Aorta (tissue), 5 donors: ENCODE measurements around the gene NAT14. TPM values are rescaled to one million over a fixed set of nuclear protein-coding genes. Genes with fewer than 3 reads are reported as not detected.
A peak's percentile ranks its signal among the peaks of the same experiment; 100 is the strongest.

Source experiments
- ATAC-seq: fragments of 200-7000 bp; cut with Tn5 transposase; one replicate; pipeline ENCODE4 v1.9.1; 2022; ENCODE audit warnings: moderate library complexity; ENCODE audit not compliant: low FRiP score
- DNase-seq, 2 donors: peaks; one replicate each; pipeline ENCODE4 v3.0.0-alpha.2; 2020
- H3K27ac ChIP-seq, 2 donors: one replicate each; pipeline ENCODE4 v1.5.1; 2013; ENCODE audit warnings: low read length in 2 of 2, mild to moderate bottlenecking in 2 of 2, moderate library complexity in 2 of 2, control low read depth in 1 of 2, inconsistent platforms in 1 of 2, low read depth in 1 of 2
- H3K27me3 ChIP-seq, 2 donors: one replicate each; pipeline ENCODE4 v1.6.1; 2013; ENCODE audit warnings: control low read depth in 1 of 2, low read length in 1 of 2, mild to moderate bottlenecking in 1 of 2, moderate library complexity in 1 of 2; ENCODE audit not compliant: insufficient read depth in 2 of 2, control insufficient read depth in 1 of 2
- H3K36me3 ChIP-seq, 2 donors: one replicate each; pipeline ENCODE4 v1.6.1; 2013; ENCODE audit warnings: control low read depth in 1 of 2, low read length in 1 of 2, mild to moderate bottlenecking in 1 of 2; ENCODE audit not compliant: insufficient read depth in 2 of 2, control insufficient read depth in 1 of 2
- H3K4me1 ChIP-seq, 2 donors: one replicate each; pipeline ENCODE4 v1.6.1; 2013; ENCODE audit warnings: low read length in 2 of 2, control low read depth in 1 of 2, mild to moderate bottlenecking in 1 of 2, moderate library complexity in 1 of 2; ENCODE audit not compliant: insufficient read depth in 2 of 2, control insufficient read depth in 1 of 2
- H3K4me3 ChIP-seq, 2 donors: one replicate each; pipeline ENCODE4 v1.5.1; 2013; ENCODE audit warnings: low read length in 2 of 2, control low read depth in 1 of 2, mild to moderate bottlenecking in 1 of 2
- H3K9me3 ChIP-seq: one replicate; pipeline ENCODE4 v1.6.1; 2013; ENCODE audit warnings: mild to moderate bottlenecking, low read length; ENCODE audit not compliant: control insufficient read depth
- WGBS, 2 donors: extraction: QIAGEN DNeasy Blood & Tissue Kit; methylation state at CpG; one replicate each; pipeline ENCODE4 v1.1.7; 2013; 5-methylcytosine and 5-hydroxymethylcytosine counted together
- intact Hi-C, 2 donors: fragments of 100-400 bp; cut with DNase I; formaldehyde crosslinking; loops; one replicate each; pipeline versions ENCODE4 v1.14.2 to v1.15.0; 2022
- polyA plus RNA-seq, 2 donors: library from polyadenylated mRNA; stranded (reverse); fragments of 200-250 nt; gene quantifications; one replicate each; pipeline ENCODE4 v1.2.3, GENCODE V29; 2013
- total RNA-seq, 2 donors: library from RNA; stranded (reverse); fragmentation: NEBNext Ultra II Directional; extraction: Animal tissue kit (Norgen Biotek cat#: 25700); gene quantifications; one replicate each; pipeline ENCODE4 v1.2.1, GENCODE V29; 2021
- donor health status: healthy with polysubstance abuse.
- donor health status: Bipolar disorder and iron deficiency.
- donor health status: DM: no; HTN: no; CAD: no.
- donor health status: DM: no; HTN: no; CAD: no.
- donor health status: DM: yes; HTN: yes; CAD: no.

NAT14 gene
- total and polyA plus RNA-seq, 4 donors = 3.1 to 19.2 (median 15.8) TPM

- H3K9me3 ChIP-seq = no peaks in the 10 kb centered on the region
- H3K27ac ChIP-seq = no peak overlapping the region
- H3K4me1 ChIP-seq = no peaks in the 10 kb centered on the region
- WGBS, 2 donors = 3% methylated on average over 48 to 57 of the region's 57 CpGs
- no peaks in the 10 kb centered on the region for H3K36me3 ChIP-seq
- no peak for DNase-seq
- ATAC-seq = no peak
- no peak overlapping the region for H3K4me3 ChIP-seq
- intact Hi-C loops = no loop called here
- H3K27me3 ChIP-seq = no peaks in the 10 kb centered on the region
Measured at GRCh38 chr19:55451965-55452748, 32.8 kb upstream of the NAT14 start.

GRCh38 chr19:55452749-55453346, 32.1 kb upstream of the NAT14 start:
- ATAC-seq = peak; percentile 70
- Histone ChIP-seq H3K4me1 (no peaks in the 10 kb centered on the region), H3K36me3 (no peaks in the 10 kb centered on the region), H3K27me3 (no peaks in the 10 kb centered on the region), H3K9me3 (no peaks in the 10 kb centered on the region), H3K27ac (no peak overlapping the region), H3K4me3 (no peak overlapping the region)
- peak in 1 of 2 donors; percentile 90 for DNase-seq
- intact Hi-C loops = no loop called here
- 12 to 15% methylated on average over 24 to 34 of the region's 34 CpGs for WGBS, 2 donors

GRCh38 chr19:55453511-55454260, 31.3 kb upstream of the NAT14 start:
- H3K4me3 ChIP-seq = no peak overlapping the region
- intact Hi-C loops = no loop called here
- H3K27ac ChIP-seq = no peak overlapping the region
- no peaks in the 10 kb centered on the region for H3K27me3 ChIP-seq
- no peaks in the 10 kb centered on the region for H3K36me3 ChIP-seq
- H3K4me1 ChIP-seq = no peaks in the 10 kb centered on the region
- ATAC-seq = no peak
- WGBS, 2 donors = 93% methylated on average over 12 of the region's 12 CpGs
- H3K9me3 ChIP-seq = no peaks in the 10 kb centered on the region
- DNase-seq = no peak

- Histone ChIP-seq H3K36me3 (no peaks in the 10 kb centered on the region), H3K4me3 (no peak overlapping the region), H3K4me1 (no peaks in the 10 kb centered on the region), H3K9me3 (no peaks in the 10 kb centered on the region), H3K27me3 (no peaks in the 10 kb centered on the region), H3K27ac (no peak overlapping the region)
- no peak for DNase-seq
- intact Hi-C loops = no loop called here
- no peak for ATAC-seq
- 80 to 85% methylated on average over 14 of the region's 14 CpGs for WGBS, 2 donors
Measured at GRCh38 chr19:55454787-55455243, 30.2 kb upstream of the NAT14 start.

- Histone ChIP-seq H3K4me3 (no peak overlapping the region), H3K9me3 (no peaks in the 10 kb centered on the region), H3K27me3 (no peaks in the 10 kb centered on the region), H3K4me1 (no peaks in the 10 kb centered on the region), H3K27ac (no peak overlapping the region), H3K36me3 (no peaks in the 10 kb centered on the region)
- intact Hi-C loops = no loop called here
- WGBS, 2 donors = 91% methylated on average over 11 of the region's 11 CpGs
- ATAC-seq (no peak), DNase-seq (no peak)
Measured at GRCh38 chr19:55455576-55456235, 29.3 kb upstream of the NAT14 start.

GRCh38 chr19:55456347-55456746, 28.6 kb upstream of the NAT14 start:
- 89 to 90% methylated on average over 14 of the region's 14 CpGs for WGBS, 2 donors
- ATAC-seq = no peak
- DNase-seq = no peak
- Histone ChIP-seq H3K36me3 (no peaks in the 10 kb centered on the region), H3K27ac (no peak overlapping the region), H3K9me3 (no peaks in the 10 kb centered on the region), H3K27me3 (no peaks in the 10 kb centered on the region), H3K4me3 (no peak overlapping the region), H3K4me1 (no peaks in the 10 kb centered on the region)
- intact Hi-C loops = no loop called here

GRCh38 chr19:55457683-55458457, 27.1 kb upstream of the NAT14 start:
- intact Hi-C loops = no loop called here
- 84 to 85% methylated on average over 16 of the region's 16 CpGs for WGBS, 2 donors
- Histone ChIP-seq H3K36me3 (no peaks in the 10 kb centered on the region), H3K4me1 (no peaks in the 10 kb centered on the region), H3K27me3 (no peaks in the 10 kb centered on the region), H3K9me3 (no peaks in the 10 kb centered on the region), H3K4me3 (no peak overlapping the region), H3K27ac (no peak overlapping the region)
- DNase-seq (no peak), ATAC-seq (no peak)

- H3K9me3 ChIP-seq = no peaks in the 10 kb centered on the region
- DNase-seq (no peak), ATAC-seq (no peak)
- intact Hi-C loops = no loop called here
- no peaks in the 10 kb centered on the region for H3K4me1 ChIP-seq
- no peak overlapping the region for H3K4me3 ChIP-seq
- no peaks in the 10 kb centered on the region for H3K36me3 ChIP-seq
- 49 to 60% methylated on average over 8 of the region's 8 CpGs for WGBS, 2 donors
- no peak overlapping the region for H3K27ac ChIP-seq
- H3K27me3 ChIP-seq = no peaks in the 10 kb centered on the region
Measured at GRCh38 chr19:55459551-55459949, 25.4 kb upstream of the NAT14 start.
